WTC11 (cell line): ENCODE data around the gene NETO2. TPM values are rescaled to one million over a fixed set of nuclear protein-coding genes. Genes with fewer than 3 reads are reported as not detected.

ENCODE experiments used
- ATAC-seq: fragments of 200-7000 bp; cut with Tn5 transposase; 2 replicates; pipeline ENCODE4 v1.10.0; 2021; ENCODE audit warnings: mild to moderate bottlenecking, moderate library complexity
- CTCF ChIA-PET: fragments of 300-600 bp; sonication (Branson Sonifier 250); formaldehyde crosslinking; loops from one replicate; lab custom pipeline; 2021; ENCODE audit warnings: antibody characterized with exemption; lab: Charles Lee
- POLR2A ChIA-PET: fragments of 350-600 bp; sonication (Branson Sonifier 250); formaldehyde crosslinking; loops from one replicate; lab custom pipeline; 2021; ENCODE audit warnings: antibody characterized with exemption; lab: Charles Lee
- DNase-seq: peaks from one replicate; pipeline ENCODE4 v3.0.0; 2021; ENCODE audit warnings: low spot score
- H3K27ac Mint-ChIP-seq: 2 replicates; pipeline ENCODE4 v1.8.0; 2021; ENCODE audit warnings: mixed read lengths
- H3K27me3 Mint-ChIP-seq: 2 replicates; pipeline ENCODE4 v1.8.0; 2021; ENCODE audit warnings: low read depth, mild to moderate bottlenecking, moderate library complexity, mixed read lengths
- H3K36me3 Mint-ChIP-seq: 2 replicates; pipeline ENCODE4 v1.8.0; 2021; ENCODE audit warnings: mixed read lengths
- H3K4me1 Mint-ChIP-seq: 2 replicates; pipeline ENCODE4 v1.8.0; 2022; ENCODE audit warnings: mixed read lengths
- H3K4me3 Mint-ChIP-seq: 2 replicates; pipeline ENCODE4 v1.8.0; 2021; ENCODE audit warnings: mild to moderate bottlenecking, moderate library complexity, mixed read lengths
- H3K9me3 Mint-ChIP-seq: 2 replicates; pipeline ENCODE4 v1.8.0; 2021; ENCODE audit warnings: mixed read lengths
- ATF2 ChIP-seq: sonication (generic); formaldehyde crosslinking; IDR thresholded peaks from 2 replicates; pipeline ENCODE4 v1.8.1; 2022; ENCODE audit warnings: low read depth, missing genetic modification reagents, borderline replicate concordance
- CREB1 ChIP-seq: sonication (generic); formaldehyde crosslinking; IDR thresholded peaks from 2 replicates; pipeline ENCODE4 v1.8.0; 2023; ENCODE audit warnings: mild to moderate bottlenecking, missing genetic modification reagents
- E2F1 ChIP-seq: sonication (generic); formaldehyde crosslinking; IDR thresholded peaks from 2 replicates; pipeline ENCODE4 v1.8.0; 2022; ENCODE audit warnings: mild to moderate bottlenecking, missing genetic modification reagents
- FOXK1 ChIP-seq: sonication (generic); formaldehyde crosslinking; IDR thresholded peaks from 2 replicates; pipeline ENCODE4 v1.8.0; 2022; ENCODE audit warnings: mild to moderate bottlenecking, moderate library complexity, missing genetic modification reagents
- FOXP4 ChIP-seq: sonication (generic); formaldehyde crosslinking; IDR thresholded peaks from 2 replicates; pipeline ENCODE4 v1.8.0; 2022; ENCODE audit warnings: mild to moderate bottlenecking, missing genetic modification reagents
- HMGXB4 ChIP-seq: sonication (generic); formaldehyde crosslinking; IDR thresholded peaks from 2 replicates; pipeline ENCODE4 v1.8.1; 2023; ENCODE audit warnings: mild to moderate bottlenecking, moderate library complexity, missing genetic modification reagents
- IRF2 ChIP-seq: sonication (generic); formaldehyde crosslinking; IDR thresholded peaks from 2 replicates; pipeline ENCODE4 v1.8.0; 2022; ENCODE audit warnings: low read depth, missing genetic modification reagents, borderline replicate concordance
- MAX ChIP-seq: sonication (generic); formaldehyde crosslinking; IDR thresholded peaks from 2 replicates; pipeline ENCODE4 v1.8.0; 2022; ENCODE audit warnings: mild to moderate bottlenecking, missing genetic modification reagents
- NFE2L1 ChIP-seq: sonication (generic); formaldehyde crosslinking; IDR thresholded peaks from 2 replicates; pipeline ENCODE4 v1.8.1; 2023; ENCODE audit warnings: missing genetic modification reagents
- NR1H2 ChIP-seq: sonication (generic); formaldehyde crosslinking; IDR thresholded peaks from 2 replicates; pipeline ENCODE4 v1.9.0; 2021; ENCODE audit warnings: mild to moderate bottlenecking, moderate library complexity, missing genetic modification reagents
- PRDM15 ChIP-seq: sonication (generic); formaldehyde crosslinking; IDR thresholded peaks from 2 replicates; pipeline ENCODE4 v1.8.0; 2022; ENCODE audit warnings: missing genetic modification reagents
- TEAD1 ChIP-seq: sonication (generic); formaldehyde crosslinking; IDR thresholded peaks from 2 replicates; pipeline ENCODE4 v1.8.0; 2022; ENCODE audit warnings: mild to moderate bottlenecking, missing genetic modification reagents
- TP53 ChIP-seq: sonication (generic); formaldehyde crosslinking; IDR thresholded peaks from 2 replicates; pipeline ENCODE4 v1.8.1; 2023; ENCODE audit warnings: mild to moderate bottlenecking, missing genetic modification reagents
- USF1 ChIP-seq: sonication (generic); formaldehyde crosslinking; IDR thresholded peaks from 2 replicates; pipeline ENCODE4 v1.8.0; 2022; ENCODE audit warnings: mild to moderate bottlenecking, missing genetic modification reagents
- ZBTB43 ChIP-seq: sonication (generic); formaldehyde crosslinking; IDR thresholded peaks from 2 replicates; pipeline ENCODE4 v1.8.1; 2023; ENCODE audit warnings: mild to moderate bottlenecking, missing genetic modification reagents
- ZNF121 ChIP-seq: sonication (generic); formaldehyde crosslinking; IDR thresholded peaks from 2 replicates; pipeline ENCODE4 v1.8.0; 2023; ENCODE audit warnings: missing genetic modification reagents
- ZNF281 ChIP-seq: sonication (generic); formaldehyde crosslinking; IDR thresholded peaks from 2 replicates; pipeline ENCODE4 v1.8.0; 2023; ENCODE audit warnings: mild to moderate bottlenecking, missing genetic modification reagents
- total RNA-seq: library from RNA; stranded (reverse); gene quantifications from 3 replicates; pipeline ENCODE4 v1.2.3, GENCODE V29; 2021

Gene NETO2
- total RNA-seq, 1 experiment from 2014 or later: 21.8 TPM

- no peak overlapping the region for H3K27ac Mint-ChIP-seq
- no peak overlapping the region for H3K4me3 Mint-ChIP-seq
- H3K27me3 Mint-ChIP-seq: no peaks in the 10 kb centered on the region
- ChIA-PET POLR2A (no interaction called here), CTCF (no interaction called here)
- 0 out of 2 replicates have a peak, but pooled peaks cover 4% of the 10 kb centered on the region for H3K9me3 Mint-ChIP-seq
- TF ChIP-seq ZNF281 (CRISPR knock-in tag) (no peak), HMGXB4 (CRISPR knock-in tag) (no peak), USF1 (CRISPR knock-in tag) (no peak), MAX (no peak), PRDM15 (CRISPR knock-in tag) (no peak), E2F1 (CRISPR knock-in tag) (no peak)
- no peaks in the 10 kb centered on the region for H3K36me3 Mint-ChIP-seq
- peaks cover 15% of the 10 kb centered on the region; the same call in 1 of the 2 replicates for H3K4me1 Mint-ChIP-seq
- DNase-seq (no peak), ATAC-seq (no peak)
Observed at GRCh38 chr16:47072158-47072557, 71.6 kb downstream of the NETO2 start.

GRCh38 chr16:47069841-47070584 lies 73.7 kb downstream of the NETO2 start:
- ChIA-PET CTCF (interaction anchor here (1.8 kb wide), 1 partner anchor 10 kb away, joined by 8 read pairs; no protein-coding TSS in a partner anchor), POLR2A (no interaction called here)
- Mint-ChIP-seq H3K4me3 (no peak overlapping the region), H3K9me3 (0 out of 2 replicates have a peak, but pooled peaks cover 4% of the 10 kb centered on the region), H3K36me3 (no peaks in the 10 kb centered on the region), H3K4me1 (peaks cover 8% of the 10 kb centered on the region; the same call in 1 of the 2 replicates), H3K27me3 (no peaks in the 10 kb centered on the region), H3K27ac (0 out of 2 replicates have a peak overlapping the region, but pooled peaks have one; percentile 31)
- ATAC-seq (no peak), DNase-seq (no peak)
- TF ChIP-seq NR1H2 (CRISPR knock-in tag) (no peak), ZNF121 (CRISPR knock-in tag) (no peak), TEAD1 (CRISPR knock-in tag) (no peak), FOXP4 (CRISPR knock-in tag) (no peak), TP53 (CRISPR knock-in tag) (no peak), USF1 (CRISPR knock-in tag) (no peak), NFE2L1 (CRISPR knock-in tag) (no peak), CREB1 (CRISPR knock-in tag) (no peak), FOXK1 (CRISPR knock-in tag) (no peak), IRF2 (CRISPR knock-in tag) (no peak), ZBTB43 (no peak), ATF2 (no peak)
